ENCODE results near the gene IL10. TPM values are rescaled to one million over a fixed set of nuclear protein-coding genes. Genes with fewer than 3 reads are reported as not detected.

Gene IL10
- total and polyA plus RNA-seq, 2 donors from 2014 or later, result 0.49 to 2.5 TPM

DNA sequence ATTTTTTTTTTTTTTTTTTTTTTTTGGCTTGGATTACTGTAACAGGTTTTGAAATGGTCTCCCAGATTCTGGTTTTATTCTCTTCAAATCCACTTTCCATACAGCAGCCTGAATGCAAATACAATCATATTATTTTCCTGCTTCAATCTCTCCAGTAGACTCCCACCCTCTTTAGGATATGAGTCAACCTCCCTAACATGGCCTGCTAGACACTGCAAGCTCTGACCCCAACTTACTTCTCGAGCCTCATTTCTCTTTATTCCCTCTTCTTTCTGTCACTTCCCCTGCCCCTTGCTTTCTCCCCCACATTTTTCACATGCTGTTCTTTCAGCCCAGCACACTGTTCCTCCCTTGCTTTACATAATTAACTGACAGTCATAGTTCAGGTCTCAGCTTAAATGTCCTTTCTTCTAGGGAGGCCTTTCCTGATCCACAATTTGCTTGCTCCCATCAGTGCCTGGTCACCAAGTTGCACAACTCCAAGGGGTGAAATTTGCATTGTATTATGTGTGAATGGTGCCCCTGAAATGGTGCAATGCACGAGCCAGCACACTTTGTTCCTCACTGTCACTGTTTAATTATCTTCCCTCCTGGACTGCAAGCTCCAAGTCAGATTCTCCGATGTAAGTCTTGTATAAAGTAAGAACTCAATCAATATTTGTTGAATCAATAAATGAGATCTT, 23.8 kb downstream of the IL10 start:
- Histone ChIP-seq H3K4me1 (ENCODE audit: control insufficient read depth in 2 of 3, insufficient read depth in 2 of 3, low read depth in 1 of 3, low read length in 3 of 3) (peaks cover 0 to 4% (median 0%) of the 10 kb centered on the region in 3 donors), H3K4me3 (ENCODE audit: low read length in 3 of 3) (no peak overlapping the region), H3K27me3 (ENCODE audit: control insufficient read depth, insufficient read depth, low read length) (no peaks in the 10 kb centered on the region), H3K9ac (ENCODE audit: low read length in 3 of 3) (no peak overlapping the region), H3K27ac (ENCODE audit: low read depth in 2 of 2, low read length in 2 of 2) (no peak overlapping the region), H3K36me3 (ENCODE audit: control insufficient read depth in 2 of 3, insufficient read depth in 3 of 3, low read length in 3 of 3) (no peaks in the 10 kb centered on the region), H3K9me3 (ENCODE audit: control insufficient read depth in 2 of 3, insufficient read depth in 1 of 3, low read length in 3 of 3) (no peaks in the 10 kb centered on the region)
- intact Hi-C loops (cut with DNase I), result no loop called here
- no peak for FAIRE-seq
- TF ChIP-seq, protein P1, sequence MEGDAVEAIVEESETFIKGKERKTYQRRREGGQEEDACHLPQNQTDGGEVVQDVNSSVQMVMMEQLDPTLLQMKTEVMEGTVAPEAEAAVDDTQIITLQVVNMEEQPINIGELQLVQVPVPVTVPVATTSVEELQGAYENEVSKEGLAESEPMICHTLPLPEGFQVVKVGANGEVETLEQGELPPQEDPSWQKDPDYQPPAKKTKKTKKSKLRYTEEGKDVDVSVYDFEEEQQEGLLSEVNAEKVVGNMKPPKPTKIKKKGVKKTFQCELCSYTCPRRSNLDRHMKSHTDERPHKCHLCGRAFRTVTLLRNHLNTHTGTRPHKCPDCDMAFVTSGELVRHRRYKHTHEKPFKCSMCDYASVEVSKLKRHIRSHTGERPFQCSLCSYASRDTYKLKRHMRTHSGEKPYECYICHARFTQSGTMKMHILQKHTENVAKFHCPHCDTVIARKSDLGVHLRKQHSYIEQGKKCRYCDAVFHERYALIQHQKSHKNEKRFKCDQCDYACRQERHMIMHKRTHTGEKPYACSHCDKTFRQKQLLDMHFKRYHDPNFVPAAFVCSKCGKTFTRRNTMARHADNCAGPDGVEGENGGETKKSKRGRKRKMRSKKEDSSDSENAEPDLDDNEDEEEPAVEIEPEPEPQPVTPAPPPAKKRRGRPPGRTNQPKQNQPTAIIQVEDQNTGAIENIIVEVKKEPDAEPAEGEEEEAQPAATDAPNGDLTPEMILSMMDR (IDR thresholded peaks at IDR 0.05; ENCODE audit: borderline replicate concordance, extremely low read depth, insufficient read depth), result no peak
- no peak for DNase-seq

DNA sequence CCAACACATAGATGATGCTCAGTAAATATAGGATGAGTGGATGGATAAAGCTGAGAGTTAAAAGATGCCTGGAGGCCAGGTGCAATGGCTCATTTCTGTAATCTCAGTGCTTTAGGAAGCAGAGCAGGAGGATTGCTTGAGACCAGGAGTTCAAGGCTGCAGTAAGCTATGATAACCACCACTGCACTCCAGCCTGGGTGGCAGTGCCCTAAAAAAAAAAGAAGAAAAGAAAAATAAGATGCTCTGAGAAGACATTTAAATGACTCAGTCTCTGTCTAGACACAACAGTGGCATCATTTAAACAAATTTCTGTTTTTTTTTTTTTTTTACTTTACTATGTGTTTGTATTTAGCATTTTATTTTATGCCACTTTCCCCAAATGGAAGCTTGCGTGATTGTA, 27.0 kb downstream of the IL10 start:
- Histone ChIP-seq H3K36me3 (ENCODE audit: control insufficient read depth in 2 of 3, insufficient read depth in 3 of 3, low read length in 3 of 3) (no peaks in the 10 kb centered on the region), H3K9ac (ENCODE audit: low read length in 3 of 3) (no peak overlapping the region), H3K4me1 (ENCODE audit: control insufficient read depth in 2 of 3, insufficient read depth in 2 of 3, low read depth in 1 of 3, low read length in 3 of 3) (peaks cover 0 to 4% (median 0%) of the 10 kb centered on the region in 3 donors), H3K27ac (ENCODE audit: low read depth in 2 of 2, low read length in 2 of 2) (no peak overlapping the region), H3K9me3 (ENCODE audit: control insufficient read depth in 2 of 3, insufficient read depth in 1 of 3, low read length in 3 of 3) (no peaks in the 10 kb centered on the region), H3K27me3 (ENCODE audit: control insufficient read depth, insufficient read depth, low read length) (no peaks in the 10 kb centered on the region), H3K4me3 (ENCODE audit: low read length in 3 of 3) (no peak overlapping the region)
- FAIRE-seq (no peak), DNase-seq (no peak)
- TF ChIP-seq, protein P1 (IDR thresholded peaks at IDR 0.05; ENCODE audit: borderline replicate concordance, extremely low read depth, insufficient read depth), result no peak
- intact Hi-C loops (cut with DNase I), result no loop called here

GRCh38 chr1:206744683-206745082, 27.6 kb downstream of the IL10 start:
- intact Hi-C loops (cut with DNase I), result no loop called here
- H3K36me3 ChIP-seq (ENCODE audit: control insufficient read depth in 2 of 3, insufficient read depth in 3 of 3, low read length in 3 of 3), result no peaks in the 10 kb centered on the region
- no peak for FAIRE-seq

More at GRCh38 chr1:206744683-206745082, 27.6 kb downstream of the IL10 start:
- H3K27ac ChIP-seq (ENCODE audit: low read depth in 2 of 2, low read length in 2 of 2), result no peak overlapping the region
- TF ChIP-seq, protein P1 (IDR thresholded peaks at IDR 0.05; ENCODE audit: borderline replicate concordance, extremely low read depth, insufficient read depth), result no peak
- no peak overlapping the region for H3K9ac ChIP-seq (ENCODE audit: low read length in 3 of 3)
- H3K27me3 ChIP-seq (ENCODE audit: control insufficient read depth, insufficient read depth, low read length), result no peaks in the 10 kb centered on the region
- H3K4me1 ChIP-seq (ENCODE audit: control insufficient read depth in 2 of 3, insufficient read depth in 2 of 3, low read depth in 1 of 3, low read length in 3 of 3), result peaks cover 0 to 3% (median 0%) of the 10 kb centered on the region in 3 donors
- no peak for DNase-seq
- no peak overlapping the region for H3K4me3 ChIP-seq (ENCODE audit: low read length in 3 of 3)
- H3K9me3 ChIP-seq (ENCODE audit: control insufficient read depth in 2 of 3, insufficient read depth in 1 of 3, low read length in 3 of 3), result no peaks in the 10 kb centered on the region

All from kidney (tissue), 14 donors.